Camera-type eye (tissue), 1 donor: ENCODE results near the gene UBAP2. TPM values are rescaled to one million over a fixed set of nuclear protein-coding genes. Genes with fewer than 3 reads are reported as not detected.

Experiments
- total RNA-seq: library from RNA; depleted of rRNA; stranded (reverse); fragments of >200 nt; gene quantifications from one replicate; pipeline ENCODE4 v1.2.3, GENCODE V29; 2014

UBAP2 gene, protein sequence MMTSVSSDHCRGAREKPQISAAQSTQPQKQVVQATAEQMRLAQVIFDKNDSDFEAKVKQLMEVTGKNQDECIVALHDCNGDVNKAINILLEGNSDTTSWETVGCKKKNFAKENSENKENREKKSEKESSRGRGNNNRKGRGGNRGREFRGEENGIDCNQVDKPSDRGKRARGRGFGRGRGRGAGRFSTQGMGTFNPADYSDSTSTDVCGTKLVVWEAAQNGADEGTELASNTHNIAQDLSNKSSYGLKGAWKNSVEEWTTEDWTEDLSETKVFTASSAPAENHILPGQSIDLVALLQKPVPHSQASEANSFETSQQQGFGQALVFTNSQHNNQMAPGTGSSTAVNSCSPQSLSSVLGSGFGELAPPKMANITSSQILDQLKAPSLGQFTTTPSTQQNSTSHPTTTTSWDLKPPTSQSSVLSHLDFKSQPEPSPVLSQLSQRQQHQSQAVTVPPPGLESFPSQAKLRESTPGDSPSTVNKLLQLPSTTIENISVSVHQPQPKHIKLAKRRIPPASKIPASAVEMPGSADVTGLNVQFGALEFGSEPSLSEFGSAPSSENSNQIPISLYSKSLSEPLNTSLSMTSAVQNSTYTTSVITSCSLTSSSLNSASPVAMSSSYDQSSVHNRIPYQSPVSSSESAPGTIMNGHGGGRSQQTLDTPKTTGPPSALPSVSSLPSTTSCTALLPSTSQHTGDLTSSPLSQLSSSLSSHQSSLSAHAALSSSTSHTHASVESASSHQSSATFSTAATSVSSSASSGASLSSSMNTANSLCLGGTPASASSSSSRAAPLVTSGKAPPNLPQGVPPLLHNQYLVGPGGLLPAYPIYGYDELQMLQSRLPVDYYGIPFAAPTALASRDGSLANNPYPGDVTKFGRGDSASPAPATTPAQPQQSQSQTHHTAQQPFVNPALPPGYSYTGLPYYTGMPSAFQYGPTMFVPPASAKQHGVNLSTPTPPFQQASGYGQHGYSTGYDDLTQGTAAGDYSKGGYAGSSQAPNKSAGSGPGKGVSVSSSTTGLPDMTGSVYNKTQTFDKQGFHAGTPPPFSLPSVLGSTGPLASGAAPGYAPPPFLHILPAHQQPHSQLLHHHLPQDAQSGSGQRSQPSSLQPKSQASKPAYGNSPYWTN
- total RNA-seq, result 43.2 TPM

DNA sequence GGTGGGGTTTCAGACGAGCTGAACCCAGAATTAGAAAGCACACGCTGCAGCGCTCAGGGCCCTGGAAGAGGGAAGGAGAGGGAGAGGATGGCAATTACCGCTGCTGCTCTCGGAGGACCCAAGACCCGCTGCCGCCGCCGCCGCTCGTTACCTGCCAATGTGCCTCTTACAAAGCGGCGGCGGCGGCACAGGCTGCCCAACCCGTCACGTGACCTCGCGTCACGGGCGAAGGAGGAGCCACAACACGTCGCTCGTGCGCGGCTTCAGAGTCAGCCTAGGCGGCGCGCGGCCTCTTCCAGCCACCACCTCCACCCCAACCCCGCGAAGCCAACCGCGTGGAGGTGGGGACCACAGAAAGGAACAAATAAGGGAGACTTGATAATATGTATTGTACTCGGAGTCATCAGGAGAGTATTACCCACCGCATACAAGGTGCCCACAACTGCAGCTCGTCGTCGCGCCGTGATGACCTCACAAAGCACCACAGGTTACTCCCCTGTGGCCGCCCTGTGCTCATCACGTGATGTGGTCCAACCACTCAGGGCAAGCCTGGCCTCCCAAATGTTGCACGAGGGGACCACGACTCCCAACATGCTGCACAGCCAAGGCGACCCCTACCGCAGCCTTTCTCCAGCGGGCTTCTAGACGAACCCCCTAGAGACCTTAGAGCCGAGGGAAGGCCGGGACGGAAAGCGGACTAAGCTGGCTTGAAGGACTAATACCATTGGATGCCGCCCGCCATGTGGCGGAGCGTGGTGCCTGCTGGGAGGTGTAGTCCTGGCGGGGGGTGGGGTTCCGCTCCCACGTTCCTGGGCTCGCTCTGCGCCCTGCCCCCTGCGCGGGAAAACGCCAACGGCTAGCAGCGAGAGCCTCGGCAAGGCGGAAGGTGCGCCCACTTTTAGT lies at the start of gene UBAP2:
TSS of gene UBAP2 (minus strand) at position 161 of the 903 bp plus-strand sequence. CDS start 31,739 bp downstream, outside the sequence.

Other genes starting within 250 kb of the UBAP2 start
- gene UBE2R2, start 231.7 kb downstream of the UBAP2 start, total RNA-seq, result 36.7 TPM
- 40.1 TPM for gene DCAF12, start 77.8 kb upstream of the UBAP2 start, total RNA-seq
- gene UBAP1, start 130.2 kb upstream of the UBAP2 start, total RNA-seq, result 38.5 TPM